Measurements from ENCODE around the gene ERBB4. TPM values are rescaled to one million over a fixed set of nuclear protein-coding genes. Genes with fewer than 3 reads are reported as not detected.
"Not testable (repeated sequence)": the region's sequence is repeated elsewhere in the genome, so short reads cannot be mapped to it uniquely, and the experiment has no call there.

The ERBB4 gene
- polyA plus RNA-seq, 1 donor from 2014 or later, result not detected

DNA sequence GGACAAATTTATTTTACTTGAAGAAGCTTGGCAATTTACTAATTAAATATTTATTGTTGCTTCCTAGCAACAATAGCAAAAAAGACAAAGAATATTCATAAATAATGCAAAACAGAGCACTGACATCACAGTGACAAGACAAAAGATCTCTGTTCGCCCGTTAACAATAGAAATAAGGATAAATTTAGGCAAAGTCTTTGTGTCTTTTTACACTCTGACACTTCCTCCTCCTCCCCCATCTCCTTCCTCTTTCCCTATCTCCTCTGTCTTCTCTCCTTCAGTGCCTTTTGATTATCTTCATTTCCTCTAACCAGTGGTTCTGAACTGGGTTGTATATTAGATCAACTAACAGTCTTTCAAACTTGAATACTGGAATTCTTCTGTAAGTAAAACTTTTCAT, 808.4 kb downstream of the ERBB4 start:
- no peak overlapping the region for H3K27ac Mint-ChIP-seq
- peaks cover 0 to 2% (median 2%) of the 10 kb centered on the region in 3 donors for H3K9me3 Mint-ChIP-seq
- no peaks in the 10 kb centered on the region for H3K4me1 Mint-ChIP-seq
- H3K4me3 Mint-ChIP-seq, result no peak overlapping the region
- H3K36me3 Mint-ChIP-seq, result no peaks in the 10 kb centered on the region
- H3K27me3 Mint-ChIP-seq, result no peaks in the 10 kb centered on the region

- Mint-ChIP-seq H3K27ac (no peak overlapping the region), H3K4me3 (no peak overlapping the region), H3K4me1 (no peaks in the 10 kb centered on the region), H3K36me3 (no peaks in the 10 kb centered on the region), H3K27me3 (no peaks in the 10 kb centered on the region), H3K9me3 (peaks cover 0 to 2% (median 2%) of the 10 kb centered on the region in 3 donors)
Observed at GRCh38 chr2:211729433-211729832, 809.2 kb downstream of the ERBB4 start.

- H3K9me3 Mint-ChIP-seq, result peaks cover 0 to 2% (median 0%) of the 10 kb centered on the region in 3 donors
- H3K4me3 Mint-ChIP-seq, result no peak overlapping the region
Observed at GRCh38 chr2:211724933-211725332, 813.7 kb downstream of the ERBB4 start.

GRCh38 chr2:211723398-211723797, 815.2 kb downstream of the ERBB4 start:
- Mint-ChIP-seq H3K4me3 (no peak overlapping the region), H3K27ac (no peak overlapping the region), H3K36me3 (no peaks in the 10 kb centered on the region), H3K9me3 (peaks cover 0 to 2% (median 0%) of the 10 kb centered on the region in 3 donors), H3K27me3 (no peaks in the 10 kb centered on the region), H3K4me1 (no peaks in the 10 kb centered on the region)

More at GRCh38 chr2:211724933-211725332, 813.7 kb downstream of the ERBB4 start:
- H3K36me3 Mint-ChIP-seq, result no peaks in the 10 kb centered on the region
- no peak overlapping the region for H3K27ac Mint-ChIP-seq
- no peaks in the 10 kb centered on the region for H3K4me1 Mint-ChIP-seq
- no peaks in the 10 kb centered on the region for H3K27me3 Mint-ChIP-seq

DNA sequence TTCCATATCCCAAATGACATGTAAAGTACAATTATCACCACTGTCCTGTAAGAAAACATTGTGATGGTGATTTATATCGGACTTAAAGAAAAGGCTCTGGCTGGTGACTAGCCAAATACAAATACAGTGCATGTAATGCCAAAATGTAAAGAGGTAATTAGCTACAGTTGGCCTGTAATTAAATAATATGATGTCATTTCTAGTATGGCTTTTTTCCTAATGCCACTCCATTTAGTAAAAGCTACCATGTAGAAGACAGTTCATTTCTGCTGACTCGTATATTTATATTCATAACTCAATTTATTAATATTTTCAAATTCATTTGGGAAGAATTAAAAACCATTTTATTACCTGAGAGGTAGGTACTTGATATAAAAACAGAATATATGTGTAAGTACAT, 815.7 kb downstream of the ERBB4 start:
- H3K9me3 Mint-ChIP-seq, result peaks cover 0 to 2% (median 0%) of the 10 kb centered on the region in 3 donors
- H3K27me3 Mint-ChIP-seq, result no peaks in the 10 kb centered on the region
- H3K27ac Mint-ChIP-seq, result no peak overlapping the region
- no peaks in the 10 kb centered on the region for H3K4me1 Mint-ChIP-seq
- no peak overlapping the region for H3K4me3 Mint-ChIP-seq
- H3K36me3 Mint-ChIP-seq, result no peaks in the 10 kb centered on the region

- H3K4me3 Mint-ChIP-seq, H3K27me3 Mint-ChIP-seq: not testable (repeated sequence)
Observed at GRCh38 chr2:211721874-211722273, 816.7 kb downstream of the ERBB4 start.

DNA sequence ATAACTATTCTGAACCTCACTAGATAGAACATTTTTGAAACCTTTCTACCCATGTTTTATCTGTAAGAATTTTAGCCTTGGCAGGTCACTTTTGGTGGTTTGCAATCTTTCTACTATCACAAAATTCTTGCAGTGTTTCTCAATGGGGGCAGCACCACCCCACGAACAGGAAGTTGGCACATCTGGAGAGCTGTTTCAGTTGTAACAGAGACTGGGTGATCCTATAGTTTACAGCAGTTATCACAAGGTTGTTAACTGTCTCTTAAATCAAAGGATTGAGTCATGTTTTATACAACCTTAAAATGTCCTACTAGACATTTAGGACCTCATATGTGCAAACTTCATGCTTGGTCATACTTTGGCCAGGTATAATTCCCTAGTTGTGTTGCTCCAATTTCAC, 829.2 kb downstream of the ERBB4 start:
- Mint-ChIP-seq H3K9me3 (peaks cover 0 to 1% (median 0%) of the 10 kb centered on the region in 3 donors), H3K27me3 (no peaks in the 10 kb centered on the region), H3K4me1 (no peaks in the 10 kb centered on the region), H3K27ac (no peak overlapping the region), H3K4me3 (no peak overlapping the region), H3K36me3 (no peaks in the 10 kb centered on the region)

More at GRCh38 chr2:211721874-211722273, 816.7 kb downstream of the ERBB4 start:
- H3K27ac Mint-ChIP-seq, H3K4me1 Mint-ChIP-seq, H3K36me3 Mint-ChIP-seq, H3K9me3 Mint-ChIP-seq: not testable (repeated sequence)

GRCh38 chr2:211692689-211693088, 845.9 kb downstream of the ERBB4 start:
- H3K9me3 Mint-ChIP-seq, result peaks cover 0 to 4% (median 4%) of the 10 kb centered on the region in 3 donors
- no peaks in the 10 kb centered on the region for H3K36me3 Mint-ChIP-seq
- no peak overlapping the region for H3K4me3 Mint-ChIP-seq
- no peaks in the 10 kb centered on the region for H3K27me3 Mint-ChIP-seq
- no peak overlapping the region for H3K27ac Mint-ChIP-seq
- H3K4me1 Mint-ChIP-seq, result no peaks in the 10 kb centered on the region

GRCh38 chr2:211690736-211691135, 847.9 kb downstream of the ERBB4 start:
- H3K4me1 Mint-ChIP-seq, result no peaks in the 10 kb centered on the region
- no peak overlapping the region for H3K27ac Mint-ChIP-seq
- peaks cover 0 to 7% (median 4%) of the 10 kb centered on the region in 3 donors for H3K9me3 Mint-ChIP-seq
- H3K27me3 Mint-ChIP-seq, result no peaks in the 10 kb centered on the region
- H3K36me3 Mint-ChIP-seq, result no peaks in the 10 kb centered on the region
- no peak overlapping the region for H3K4me3 Mint-ChIP-seq

- no peaks in the 10 kb centered on the region for H3K4me1 Mint-ChIP-seq
- no peak overlapping the region for H3K4me3 Mint-ChIP-seq
- no peak overlapping the region for H3K27ac Mint-ChIP-seq
- no peaks in the 10 kb centered on the region for H3K27me3 Mint-ChIP-seq
- H3K9me3 Mint-ChIP-seq, result peaks cover 0 to 9% (median 7%) of the 10 kb centered on the region in 3 donors
- no peaks in the 10 kb centered on the region for H3K36me3 Mint-ChIP-seq
Observed at GRCh38 chr2:211688196-211688595, 850.4 kb downstream of the ERBB4 start.

- no peak overlapping the region for H3K4me3 Mint-ChIP-seq
- no peak overlapping the region for H3K27ac Mint-ChIP-seq
- H3K27me3 Mint-ChIP-seq, result no peaks in the 10 kb centered on the region
- H3K9me3 Mint-ChIP-seq, result no peaks in the 10 kb centered on the region
- no peaks in the 10 kb centered on the region for H3K4me1 Mint-ChIP-seq
- H3K36me3 Mint-ChIP-seq, result no peaks in the 10 kb centered on the region
Observed at GRCh38 chr2:211674715-211675114, 863.9 kb downstream of the ERBB4 start.

GRCh38 chr2:211673133-211673905, 865.3 kb downstream of the ERBB4 start:
- H3K4me3 Mint-ChIP-seq, result no peak overlapping the region
- H3K27me3 Mint-ChIP-seq, result no peaks in the 10 kb centered on the region
- peaks cover 0 to 3% (median 0%) of the 10 kb centered on the region in 3 donors for H3K9me3 Mint-ChIP-seq
- H3K27ac Mint-ChIP-seq, result no peak overlapping the region
- H3K4me1 Mint-ChIP-seq, result peaks cover 0 to 1% (median 0%) of the 10 kb centered on the region in 3 donors
- no peaks in the 10 kb centered on the region for H3K36me3 Mint-ChIP-seq

DNA sequence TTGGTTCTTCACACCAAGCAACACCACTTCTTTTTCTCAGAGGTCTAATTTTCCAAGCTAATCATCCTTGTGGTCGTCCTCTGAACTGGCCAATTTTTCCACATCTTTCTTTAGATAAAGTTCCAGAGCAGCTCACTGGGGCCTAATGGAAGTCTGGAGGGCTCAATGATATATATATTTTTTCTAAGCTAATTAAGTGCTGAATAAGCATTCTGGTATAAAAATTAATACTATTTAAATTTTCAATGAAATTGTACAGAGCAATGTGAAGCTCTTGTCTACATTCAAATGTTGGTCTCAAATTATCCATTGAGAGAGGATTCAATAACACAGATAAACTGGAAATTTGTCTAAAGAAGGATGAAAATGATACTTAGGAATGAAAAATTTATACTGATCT, 866.6 kb downstream of the ERBB4 start:
- Mint-ChIP-seq H3K27ac (no peak overlapping the region), H3K27me3 (no peaks in the 10 kb centered on the region), H3K36me3 (no peaks in the 10 kb centered on the region), H3K4me3 (no peak overlapping the region), H3K4me1 (peaks cover 0 to 1% (median 0%) of the 10 kb centered on the region in 3 donors), H3K9me3 (peaks cover 0 to 4% (median 0%) of the 10 kb centered on the region in 3 donors)

- Mint-ChIP-seq H3K36me3 (no peaks in the 10 kb centered on the region), H3K4me1 (peaks cover 0 to 3% (median 0%) of the 10 kb centered on the region in 3 donors)
Observed at GRCh38 chr2:211665299-211665698, 873.3 kb downstream of the ERBB4 start.

GRCh38 chr2:211664321-211664720, 874.3 kb downstream of the ERBB4 start:
- H3K27ac Mint-ChIP-seq, result no peak overlapping the region
- H3K27me3 Mint-ChIP-seq, result no peaks in the 10 kb centered on the region
- no peak overlapping the region for H3K4me3 Mint-ChIP-seq
- peaks cover 0 to 8% (median 0%) of the 10 kb centered on the region in 3 donors for H3K9me3 Mint-ChIP-seq
- peaks cover 0 to 2% (median 0%) of the 10 kb centered on the region in 3 donors for H3K4me1 Mint-ChIP-seq
- H3K36me3 Mint-ChIP-seq, result no peaks in the 10 kb centered on the region

More at GRCh38 chr2:211665299-211665698, 873.3 kb downstream of the ERBB4 start:
- Mint-ChIP-seq H3K27me3 (no peaks in the 10 kb centered on the region), H3K4me3 (no peak overlapping the region), H3K27ac (no peak overlapping the region), H3K9me3 (peaks cover 0 to 5% (median 0%) of the 10 kb centered on the region in 3 donors)

DNA sequence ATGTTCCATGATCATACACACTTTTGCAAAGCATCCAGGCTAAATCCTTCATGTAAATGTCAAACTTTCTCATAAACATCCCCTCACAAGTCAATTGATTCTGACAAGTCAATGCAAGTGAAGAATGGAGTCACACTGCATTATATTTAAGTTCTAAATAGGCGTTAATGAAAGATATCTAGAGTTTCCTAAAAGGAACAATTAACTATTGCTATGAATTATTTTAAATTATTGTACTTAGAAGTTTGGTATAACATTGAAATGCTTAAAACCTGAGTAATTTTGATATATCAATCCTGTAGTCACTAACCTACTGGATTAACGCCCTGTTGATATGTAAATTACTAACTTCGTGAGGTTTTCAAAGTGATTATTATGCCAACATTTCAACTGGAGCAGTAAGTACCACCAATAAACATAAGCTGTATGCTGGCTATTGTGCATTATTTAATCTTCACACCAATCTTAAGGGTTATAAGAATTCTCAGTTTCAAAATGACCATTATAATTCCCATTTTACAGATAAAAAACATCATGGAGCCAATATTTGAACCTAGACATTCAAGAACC, 884.3 kb downstream of the ERBB4 start:
- Mint-ChIP-seq H3K4me1 (no peaks in the 10 kb centered on the region), H3K27me3 (no peaks in the 10 kb centered on the region), H3K9me3 (no peaks in the 10 kb centered on the region), H3K4me3 (no peak overlapping the region), H3K27ac (no peak overlapping the region), H3K36me3 (no peaks in the 10 kb centered on the region)

All from IgD-negative memory B cell (primary cell).